ENCODE measurements around the gene SIRT1.
"Not testable (repeated sequence)": the region's sequence is repeated elsewhere in the genome, so short reads cannot be mapped to it uniquely, and the experiment has no call there.

SIRT1 gene

GRCh38 chr10:67877421-67877820 lies 7.0 kb upstream of the SIRT1 start:
- not testable (repeated sequence) for DNase-seq

GRCh38 chr10:67878133-67878532 lies 6.3 kb upstream of the SIRT1 start:
- DNase-seq: no peak

GRCh38 chr10:67883710-67884312 lies 645 bp upstream of the SIRT1 start:
- no peak for DNase-seq

- DNase-seq: peak; percentile 75 to 88 (median 84)
Observed at GRCh38 chr10:67884842-67885670, 600 bp downstream of the SIRT1 start.

- DNase-seq: no peak
Observed at GRCh38 chr10:67893637-67894036, 9.2 kb downstream of the SIRT1 start.

- no peak for DNase-seq
Observed at GRCh38 chr10:67903581-67903980, 19.1 kb downstream of the SIRT1 start.

- DNase-seq: no peak
Observed at GRCh38 chr10:67912331-67912946, 28.0 kb downstream of the SIRT1 start.

- DNase-seq: no peak
Observed at GRCh38 chr10:67914777-67915340, 30.4 kb downstream of the SIRT1 start.

- DNase-seq: no peak
Observed at GRCh38 chr10:67917169-67917568, 32.7 kb downstream of the SIRT1 start.

- no peak for DNase-seq
Observed at GRCh38 chr10:67917679-67918078, 33.2 kb downstream of the SIRT1 start.

- DNase-seq: no peak
Observed at GRCh38 chr10:67921065-67921464, 36.6 kb downstream of the SIRT1 start.

- no peak for DNase-seq
Observed at GRCh38 chr10:67923551-67923950, 39.1 kb downstream of the SIRT1 start.

GRCh38 chr10:67924136-67924535 lies 39.7 kb downstream of the SIRT1 start:
- no peak for DNase-seq

- no peak for DNase-seq
Observed at GRCh38 chr10:67925449-67926005, 41.1 kb downstream of the SIRT1 start.

- DNase-seq: no peak
Observed at GRCh38 chr10:67926951-67927350, 42.5 kb downstream of the SIRT1 start.

GRCh38 chr10:67933199-67933598 lies 48.7 kb downstream of the SIRT1 start:
- no peak for DNase-seq

- DNase-seq: peak; percentile 2 to 23 (median 18)
Observed at GRCh38 chr10:67934336-67934735, 49.9 kb downstream of the SIRT1 start.

- no peak for DNase-seq
Observed at GRCh38 chr10:67935223-67935622, 50.8 kb downstream of the SIRT1 start.

GRCh38 chr10:67936416-67936815 lies 52.0 kb downstream of the SIRT1 start:
- no peak for DNase-seq

- no peak for DNase-seq
Observed at GRCh38 chr10:67943917-67944316, 59.5 kb downstream of the SIRT1 start.

- no peak for DNase-seq
Observed at GRCh38 chr10:67955614-67956013, 71.2 kb downstream of the SIRT1 start.

GRCh38 chr10:67959839-67960476 lies 75.5 kb downstream of the SIRT1 start:
- no peak for DNase-seq

GRCh38 chr10:67965456-67965855 lies 81.0 kb downstream of the SIRT1 start:
- DNase-seq: no peak

Data from suppressor macrophage treated with lipopolysaccharide for 1 hour (primary cell).